SK-N-SH (cell line): ENCODE measurements around the gene ANXA9. TPM values are rescaled to one million over a fixed set of nuclear protein-coding genes. Genes with fewer than 3 reads are reported as not detected.

Source experiments
- CTCF ChIA-PET: fragments of 300-600, 350-600 bp; formaldehyde crosslinking; extraction: SDS; loops from one replicate; lab custom pipeline; 2021; lab: Yijun Ruan, JAX
- POLR2A ChIA-PET: fragments of 350-600 bp; sonication (Branson Sonifier 250); formaldehyde crosslinking; extraction: SDS; loops from one replicate; lab custom pipeline; 2020; ENCODE audit warnings: antibody characterized with exemption, inconsistent platforms; lab: Yijun Ruan, JAX
- DNase-seq: peaks from one replicate; pipeline ENCODE4 v3.0.0; 2012
- H2AFZ ChIP-seq: fragments of 200-600 bp; sonication (generic); 2 replicates; pipeline ENCODE4 v1.8.1; 2016; ENCODE audit warnings: antibody characterized with exemption, mild to moderate bottlenecking, low read depth
- H3F3A ChIP-seq: fragments of 200-600 bp; sonication (generic); replicated peaks from 2 replicates; pipeline ENCODE3; 2016; ENCODE audit warnings: antibody characterized with exemption, mild to moderate bottlenecking; ENCODE audit not compliant: insufficient read depth
- H3K27ac ChIP-seq, 2 experiments: fragments of 200-500 bp in 1 of 2; fragments of 200-600 bp in 1 of 2; sonication (Bioruptor generic) in 1 of 2; sonication (generic), shearing (Covaris generic) in 1 of 2; 2 replicates each; pipeline versions ENCODE4 v1.5.1 to v1.6.1; 2014 to 2016; ENCODE audit warnings: low read depth in 2 of 2, inconsistent platforms in 1 of 2, low read length in 1 of 2, mild to moderate bottlenecking in 1 of 2, mixed read lengths in 1 of 2
- H3K27me3 ChIP-seq: fragments of 200-600 bp; sonication (generic), shearing (Covaris generic); 2 replicates; pipeline ENCODE4 v1.6.1; 2016; ENCODE audit warnings: mixed run types; ENCODE audit not compliant: insufficient read depth
- H3K36me3 ChIP-seq, 2 experiments: fragments of 200-500 bp in 1 of 2; fragments of 200-600 bp in 1 of 2; sonication (Bioruptor generic) in 1 of 2; sonication (generic) in 1 of 2; replicated peaks in 1 of 2; 2 replicates each; pipeline versions ENCODE3 to v1.5.1; 2014 to 2016; ENCODE audit warnings: low read length in 1 of 2, mild to moderate bottlenecking in 1 of 2; ENCODE audit not compliant: insufficient read depth in 2 of 2, control insufficient read depth in 1 of 2
- H3K4me1 ChIP-seq, 2 experiments: fragments of 200-500 bp in 1 of 2; fragments of 200-600 bp in 1 of 2; sonication (Bioruptor generic) in 1 of 2; sonication (generic), shearing (Covaris generic) in 1 of 2; 2 replicates each; pipeline versions ENCODE4 v1.5.1 to v1.6.1; 2014 to 2016; ENCODE audit warnings: low read depth in 1 of 2, low read length in 1 of 2, mixed run types in 1 of 2; ENCODE audit not compliant: insufficient read depth in 2 of 2, control insufficient read depth in 1 of 2
- H3K4me2 ChIP-seq: fragments of 200-600 bp; sonication (generic), shearing (Covaris generic); 2 replicates; pipeline ENCODE4 v1.6.1; 2017; ENCODE audit warnings: mixed run types
- H3K4me3 ChIP-seq, 2 experiments: fragments of 200-500 bp in 1 of 2; fragments of 200-600 bp in 1 of 2; sonication (Bioruptor generic) in 1 of 2; sonication (generic), shearing (Covaris generic) in 1 of 2; 2 replicates each; pipeline versions ENCODE4 v1.5.1 to v1.8.1; 2014 to 2016; ENCODE audit warnings: low read depth in 2 of 2, inconsistent platforms in 1 of 2, low read length in 1 of 2, mild to moderate bottlenecking in 1 of 2, mixed read lengths in 1 of 2, moderate library complexity in 1 of 2
- H3K79me2 ChIP-seq: fragments of 200-600 bp; sonication (generic); 2 replicates; pipeline ENCODE4 v1.8.1; 2017; ENCODE audit warnings: mild to moderate bottlenecking; ENCODE audit not compliant: insufficient read depth
- H3K9ac ChIP-seq: fragments of 200-600 bp; sonication (generic); 2 replicates; pipeline ENCODE4 v1.6.1; 2017; ENCODE audit warnings: mixed run types
- H3K9me2 ChIP-seq: fragments of 200-600 bp; sonication (generic); 2 replicates; pipeline ENCODE4 v1.6.1; 2017; ENCODE audit warnings: mixed run types
- H3K9me3 ChIP-seq: fragments of 200-600 bp; sonication (generic); 2 replicates; pipeline ENCODE4 v1.6.1; 2017; ENCODE audit warnings: mixed run types, mild to moderate bottlenecking, moderate library complexity
- H4K20me1 ChIP-seq: fragments of 200-600 bp; sonication (generic); 2 replicates; pipeline ENCODE4 v1.6.1; 2017; ENCODE audit warnings: mild to moderate bottlenecking, mixed run types; ENCODE audit not compliant: insufficient read depth
- CTCF ChIP-seq: fragments of 200-600 bp; sonication (generic); IDR thresholded peaks from 2 replicates; pipeline ENCODE4 v1.6.1; 2017; ENCODE audit warnings: antibody characterized with exemption, mild to moderate bottlenecking, moderate library complexity
- EP300 ChIP-seq, 2 experiments: IDR thresholded peaks; 2 replicates each; pipeline versions ENCODE4 v1.4.0 to v1.6.1; 2012; ENCODE audit warnings: borderline replicate concordance in 1 of 2, low read depth in 1 of 2, low read length in 1 of 2
- FOSL2 ChIP-seq: IDR thresholded peaks from 2 replicates; pipeline ENCODE4 v1.4.0; 2012; ENCODE audit warnings: low read depth, mild to moderate bottlenecking, moderate library complexity, borderline replicate concordance
- GATA2 ChIP-seq: sonication (generic); formaldehyde crosslinking; IDR thresholded peaks from 2 replicates; pipeline ENCODE4 v1.5.0; 2020; ENCODE audit warnings: mild to moderate bottlenecking, missing genetic modification reagents
- MXI1 ChIP-seq: IDR thresholded peaks from 2 replicates; pipeline ENCODE4 v1.6.1; 2012; ENCODE audit warnings: mild to moderate bottlenecking, low read depth, low read length, improper control_type of control experiment
- POLR2AphosphoS5 ChIP-seq: IDR thresholded peaks from 2 replicates; pipeline ENCODE4 v1.6.1; 2012; ENCODE audit warnings: low read depth, low read length
- RAD21 ChIP-seq: IDR thresholded peaks from 2 replicates; pipeline ENCODE4 v1.6.1; 2012; ENCODE audit warnings: mild to moderate bottlenecking, low read length
- RCOR1 ChIP-seq: fragments of 150-350 bp; IDR thresholded peaks from 2 replicates; pipeline ENCODE4 v1.6.1; 2017; ENCODE audit warnings: antibody characterized with exemption, low read length
- ZBTB33 ChIP-seq: IDR thresholded peaks from 2 replicates; pipeline ENCODE4 v1.4.0; 2012; ENCODE audit warnings: low read depth, borderline replicate concordance
- WGBS: methylation state at CpG from one replicate; pipeline ENCODE4 v1.1.6; 2017; ENCODE audit warnings: low lambda C conversion rate; 5-methylcytosine and 5-hydroxymethylcytosine counted together
- polyA plus RNA-seq, 3 experiments: library from polyadenylated mRNA; depleted of rRNA; stranded (reverse); fragments of >200 nt; gene quantifications; 2 replicates each; pipeline ENCODE4 v1.2.3, GENCODE V29; 2012

ANXA9 gene
- polyA plus RNA-seq, 1 of the 3 experiments (the other 2 are of a cell fraction), result 0.07 TPM

GRCh38 chr1:151008244-151009205 lies 26.4 kb downstream of the ANXA9 start, which contains the start of gene PRUNE1 (continued):
- TF ChIP-seq POLR2AphosphoS5 (peak; percentile 37; the same call in 1 of the 2 replicates), MXI1 (peak; percentile 78), FOSL2 (no peak), ZBTB33 (no peak), RAD21 (no peak), GATA2 (CRISPR knock-in tag) (no peak), CTCF (no peak), EP300 (IDR thresholded peaks at IDR 0.05; ENCODE audit: borderline replicate concordance in 1 of 2, low read depth in 1 of 2, low read length in 1 of 2) (no peak)

GRCh38 chr1:151009206-151009587 lies 27.1 kb downstream of the ANXA9 start:
- WGBS, result 78% methylated on average over 3 of the region's 3 CpGs
- CTCF ChIA-PET, result interaction anchor here (0.6 kb wide), 1 partner anchor 26 kb away, joined by 3 read pairs; no protein-coding TSS in a partner anchor
- TF ChIP-seq EP300 (IDR thresholded peaks at IDR 0.05; ENCODE audit: borderline replicate concordance in 1 of 2, low read depth in 1 of 2, low read length in 1 of 2), result no peak
- TF ChIP-seq RCOR1, result no peak
- TF ChIP-seq CTCF, result no peak
- no peaks in the 10 kb centered on the region for H4K20me1 ChIP-seq
- H3K4me1 ChIP-seq, result peaks cover 6 to 30% of the 10 kb centered on the region in 2 experiments; a peak in 2 of 4 replicates
- peak overlapping the region; percentile 91 for H3K4me2 ChIP-seq
- peak overlapping the region; percentile 77 to 80 for H3K4me3 ChIP-seq
- H3K27ac ChIP-seq, result peak overlapping the region; percentile 54 to 78; a peak in 2 of 4 replicates
- DNase-seq, result no peak
- H3K9ac ChIP-seq, result peak overlapping the region; percentile 84
- no peaks in the 10 kb centered on the region for H3K9me3 ChIP-seq
- no peaks in the 10 kb centered on the region for H3K27me3 ChIP-seq
- H3K9me2 ChIP-seq, result no peaks in the 10 kb centered on the region
- H3K36me3 ChIP-seq, result peaks cover 0 to 3% of the 10 kb centered on the region in 2 experiments
- H2AFZ ChIP-seq, result peak overlapping the region; percentile 93
- H3F3A ChIP-seq, result peaks cover 15% of the 10 kb centered on the region
- peaks cover 24% of the 10 kb centered on the region; the same call in 1 of the 2 replicates for H3K79me2 ChIP-seq
- POLR2A ChIA-PET, result no interaction called here
